HG02642 (cell line): Measurements from ENCODE around the gene SLC35G6.

Source experiments
- ATAC-seq: cut with Tn5 transposase; IDR thresholded peaks from one replicate; pipeline ENCODE4 v1.9.1; 2021; ENCODE audit warnings: mild to moderate bottlenecking; ENCODE audit not compliant: unreplicated experiment, poor library complexity

SLC35G6 gene

GRCh38 chr17:7497636-7498035, 16.4 kb downstream of the SLC35G6 start:
- ATAC-seq: no peak

GRCh38 chr17:7499161-7499560, 17.9 kb downstream of the SLC35G6 start:
- no peak for ATAC-seq

GRCh38 chr17:7501729-7502128, 20.5 kb downstream of the SLC35G6 start:
- ATAC-seq: no peak

GRCh38 chr17:7502171-7502847, 21.1 kb downstream of the SLC35G6 start:
- ATAC-seq: no peak

GRCh38 chr17:7502987-7503386, 21.7 kb downstream of the SLC35G6 start:
- ATAC-seq: no peak

- no peak for ATAC-seq
These were observed 22.3 kb downstream of the SLC35G6 start for GRCh38 chr17:7503521-7503920.

GRCh38 chr17:7508145-7508544, 26.9 kb downstream of the SLC35G6 start:
- no peak for ATAC-seq

- ATAC-seq: no peak
These were observed 27.6 kb downstream of the SLC35G6 start for GRCh38 chr17:7508846-7509245.

- no peak for ATAC-seq
These were observed 28.7 kb downstream of the SLC35G6 start for GRCh38 chr17:7509937-7510336.

GRCh38 chr17:7511108-7511507, 29.9 kb downstream of the SLC35G6 start:
- ATAC-seq: no peak

GRCh38 chr17:7512105-7512504, 30.9 kb downstream of the SLC35G6 start:
- ATAC-seq: no peak

GRCh38 chr17:7512824-7513540, 31.7 kb downstream of the SLC35G6 start:
- no peak for ATAC-seq

GRCh38 chr17:7513850-7514419, 32.7 kb downstream of the SLC35G6 start:
- no peak for ATAC-seq

- no peak for ATAC-seq
These were observed 34.8 kb downstream of the SLC35G6 start for GRCh38 chr17:7515911-7516610.

- no peak for ATAC-seq
These were observed 41.8 kb downstream of the SLC35G6 start for GRCh38 chr17:7523033-7523432.

- no peak for ATAC-seq
These were observed 47.6 kb downstream of the SLC35G6 start for GRCh38 chr17:7528842-7529241.

- no peak for ATAC-seq
These were observed 49.0 kb downstream of the SLC35G6 start for GRCh38 chr17:7530023-7530900.
